Measurements from ENCODE around the gene SFXN2.
A peak's percentile ranks its signal among the peaks of the same experiment; 100 is the strongest.
"Not testable (repeated sequence)": the region's sequence is repeated elsewhere in the genome, so short reads cannot be mapped to it uniquely, and the experiment has no call there.

SFXN2 gene

GRCh38 chr10:102752934-102753664 is 38.7 kb downstream of the SFXN2 start:
- no peak for DNase-seq (ENCODE audit: low spot score)

DNA sequence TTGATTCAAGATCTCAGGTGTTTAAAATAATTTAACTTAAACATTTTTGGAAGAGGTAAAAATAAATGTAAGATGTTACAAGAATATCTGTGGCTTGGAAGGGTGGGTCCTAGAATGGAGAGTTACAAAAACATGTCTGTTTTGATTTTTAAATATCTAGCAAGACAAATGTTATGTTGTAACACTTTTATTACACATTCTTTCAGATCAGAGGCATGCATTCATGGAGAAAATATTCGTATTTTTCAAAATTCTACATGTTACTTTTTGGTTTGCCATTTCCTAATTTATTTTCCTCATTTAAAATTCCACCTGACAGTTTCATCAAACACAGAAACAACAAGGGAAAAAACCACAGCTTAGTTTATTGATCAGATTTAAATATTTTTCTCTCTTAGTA is 39.3 kb downstream of the SFXN2 start:
- no peak for DNase-seq (ENCODE audit: low spot score)

DNA sequence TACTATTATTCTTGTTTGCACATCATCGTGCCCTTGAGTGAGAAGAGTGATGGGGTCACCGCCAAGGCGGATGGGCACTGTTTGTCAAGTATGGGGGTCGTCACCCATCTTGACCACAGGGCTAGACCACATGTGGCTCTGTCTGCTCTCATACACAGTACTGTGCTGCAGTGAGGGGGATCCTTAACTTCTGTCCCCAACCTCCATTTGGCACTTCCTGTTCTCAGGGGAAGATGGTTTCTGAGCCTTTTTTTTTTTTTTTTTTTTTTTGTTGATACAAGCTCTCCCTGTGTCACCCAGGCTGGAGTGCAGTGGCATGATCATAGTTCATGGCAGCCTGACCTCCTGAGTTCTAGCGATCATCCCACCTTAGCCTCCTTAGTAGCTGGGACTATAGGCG is 42.9 kb downstream of the SFXN2 start:
- no peak for DNase-seq (ENCODE audit: low spot score)

GRCh38 chr10:102758240-102758932 is 44.0 kb downstream of the SFXN2 start:
- DNase-seq (ENCODE audit: low spot score), result no peak

DNA sequence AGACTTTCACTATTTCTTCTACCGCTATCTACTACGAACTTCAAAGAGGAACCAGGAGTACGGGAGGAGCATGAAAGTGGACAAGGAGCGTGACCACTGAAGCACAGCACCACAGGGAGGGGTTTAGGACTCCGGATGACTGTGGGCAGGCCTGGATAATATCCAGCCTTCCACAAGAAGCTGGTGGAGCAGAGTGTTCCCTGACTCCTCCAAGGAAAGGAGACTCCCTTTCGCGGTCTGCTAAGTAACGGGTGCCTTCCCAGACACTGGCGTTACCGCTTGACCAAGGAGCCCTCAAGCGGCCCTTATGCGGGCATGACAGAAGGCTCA is 44.5 kb downstream of the SFXN2 start:
- not testable (repeated sequence) for DNase-seq (ENCODE audit: low spot score)

GRCh38 chr10:102759497-102760210 is 45.2 kb downstream of the SFXN2 start:
- DNase-seq (ENCODE audit: low spot score), result no peak

GRCh38 chr10:102761981-102762380 is 47.5 kb downstream of the SFXN2 start:
- DNase-seq (ENCODE audit: low spot score), result no peak

DNA sequence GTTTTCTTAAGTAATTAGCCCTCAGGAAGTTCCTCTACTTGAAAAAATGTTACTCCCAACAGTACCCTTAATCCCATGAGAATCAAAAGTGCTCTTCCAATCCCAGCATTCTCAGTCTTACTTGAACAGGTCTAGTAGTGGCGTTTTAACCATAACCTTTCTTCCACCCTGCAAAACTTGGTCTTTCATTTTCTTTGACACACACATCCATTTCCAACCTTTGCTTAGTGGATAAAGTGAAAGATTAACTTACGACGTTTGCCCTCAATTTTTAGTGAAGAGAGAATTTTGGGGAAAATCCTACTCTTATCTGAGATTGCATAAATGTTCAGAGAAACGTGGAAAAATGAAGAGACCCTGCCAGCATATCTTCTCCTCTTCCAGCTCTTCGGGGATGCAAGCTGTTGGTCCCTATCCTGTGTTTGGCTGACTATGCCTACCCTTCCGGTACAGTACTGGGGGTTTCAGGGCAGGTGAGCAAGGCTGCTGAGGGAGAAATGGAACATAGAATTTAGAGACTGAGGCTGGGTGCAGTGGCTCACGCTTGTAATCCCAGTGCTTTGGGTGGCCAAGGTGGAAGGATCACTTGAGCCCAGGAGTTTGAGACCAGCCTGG is 48.1 kb downstream of the SFXN2 start:
- DNase-seq (ENCODE audit: low spot score), result no peak

DNA sequence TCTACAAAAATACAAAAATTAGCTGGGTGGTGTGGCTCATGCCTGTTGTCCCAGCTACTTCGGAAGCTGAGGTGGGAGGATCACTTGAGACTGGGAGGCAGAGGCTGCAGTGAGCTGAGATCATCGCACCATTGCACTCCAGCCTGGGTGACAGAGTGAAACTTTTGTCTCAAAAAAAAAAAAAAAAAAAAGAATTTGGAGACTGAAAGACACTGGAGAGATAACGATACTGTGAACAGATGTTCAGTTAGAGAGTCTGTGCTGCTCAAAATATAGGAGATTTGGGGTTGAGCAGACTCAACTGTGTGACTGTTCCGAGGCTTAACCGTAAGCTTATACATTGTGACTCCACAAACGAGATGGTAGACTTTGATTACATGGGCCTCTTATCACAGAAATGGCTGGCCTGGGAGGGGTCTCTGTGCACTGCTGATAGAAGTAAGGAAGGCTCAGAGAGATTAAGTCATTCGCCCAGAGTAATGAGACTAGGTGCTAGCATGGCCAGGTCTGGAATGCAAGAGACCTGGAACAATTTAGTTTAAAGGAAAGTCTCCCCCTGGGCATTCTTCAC is 48.7 kb downstream of the SFXN2 start:
- DNase-seq (ENCODE audit: low spot score), result peak; percentile 43

DNA sequence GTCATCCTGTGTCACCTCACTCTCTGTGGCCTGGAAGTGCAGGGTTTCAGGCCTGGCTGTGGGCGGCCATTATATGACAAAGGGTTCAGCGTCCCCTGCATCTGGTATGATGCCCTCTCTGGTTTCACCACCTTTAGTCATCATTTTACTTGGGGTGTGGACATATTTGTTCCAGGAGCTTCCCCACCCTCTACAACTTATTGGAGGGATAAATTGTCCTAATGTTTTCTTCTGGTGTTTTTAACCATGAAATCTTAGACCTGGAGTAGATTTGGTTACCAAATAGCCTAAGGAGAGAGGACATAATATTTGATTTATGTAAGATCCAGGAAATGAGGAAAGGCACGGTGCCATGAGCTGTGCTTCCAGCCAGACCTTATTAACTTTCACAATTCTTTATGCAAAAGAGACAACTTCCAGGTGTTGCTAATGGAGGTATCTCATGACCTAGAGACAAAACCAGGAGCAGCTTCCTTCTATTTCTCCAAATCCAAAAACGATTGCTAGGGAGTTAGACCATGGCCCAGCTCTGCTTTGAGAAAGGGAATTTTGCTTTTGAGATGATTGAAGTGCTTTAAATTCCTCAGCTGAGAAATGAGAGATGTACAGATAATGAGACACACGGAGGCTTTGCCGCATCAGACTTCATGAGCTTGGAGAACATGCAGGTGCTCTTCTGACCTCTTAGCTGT is 50.2 kb downstream of the SFXN2 start:
- DNase-seq (ENCODE audit: low spot score), result no peak

- DNase-seq (ENCODE audit: low spot score), result no peak
Observed at GRCh38 chr10:102765336-102765735, 50.9 kb downstream of the SFXN2 start.

GRCh38 chr10:102767428-102768160 is 53.2 kb downstream of the SFXN2 start:
- no peak for DNase-seq (ENCODE audit: low spot score)

- no peak for DNase-seq (ENCODE audit: low spot score)
Observed at GRCh38 chr10:102769375-102770107, 55.1 kb downstream of the SFXN2 start.

DNA sequence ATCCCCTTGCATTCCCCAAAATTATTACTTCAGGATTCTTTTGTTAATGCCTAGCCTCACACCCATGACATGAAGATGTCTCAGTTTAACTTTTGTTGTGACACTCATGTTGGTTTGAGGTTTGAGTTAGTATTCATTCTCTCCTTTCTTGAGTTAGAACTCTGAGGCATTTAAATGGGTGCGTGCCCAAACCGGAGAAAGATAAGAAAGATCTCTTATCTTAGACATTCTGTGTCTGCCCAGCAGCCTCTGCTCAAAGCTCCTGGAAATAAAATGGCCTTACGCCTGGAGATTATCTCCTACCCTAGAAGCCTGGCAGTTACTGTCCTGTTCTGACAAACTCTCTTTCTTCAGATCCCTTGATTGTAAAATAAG is 55.7 kb downstream of the SFXN2 start:
- no peak for DNase-seq (ENCODE audit: low spot score)

GRCh38 chr10:102770792-102771191 is 56.4 kb downstream of the SFXN2 start:
- no peak for DNase-seq (ENCODE audit: low spot score)

DNA sequence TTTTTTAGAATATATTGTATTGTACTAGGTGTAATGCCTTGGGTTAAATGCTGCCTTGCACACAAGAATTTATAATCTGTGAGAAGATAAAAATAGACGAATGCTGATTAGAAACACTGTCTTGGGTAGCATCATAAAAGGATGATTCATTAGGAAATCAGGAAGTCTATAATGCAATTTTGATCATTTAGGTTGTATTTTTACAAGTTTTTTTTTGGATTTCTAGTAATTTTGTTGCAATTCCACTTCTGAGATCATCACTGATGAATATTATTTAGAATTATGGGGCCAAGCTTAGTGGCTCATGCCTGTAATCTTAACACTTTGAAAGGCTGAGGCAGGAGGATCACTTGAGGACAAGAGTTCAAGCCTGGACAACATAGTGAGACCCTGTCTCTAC is 58.9 kb downstream of the SFXN2 start:
- no peak for DNase-seq (ENCODE audit: low spot score)

- DNase-seq (ENCODE audit: low spot score), result no peak
Observed at GRCh38 chr10:102773986-102774385, 59.5 kb downstream of the SFXN2 start.

GRCh38 chr10:102775201-102775934 is 60.9 kb downstream of the SFXN2 start:
- DNase-seq (ENCODE audit: low spot score), result no peak

DNA sequence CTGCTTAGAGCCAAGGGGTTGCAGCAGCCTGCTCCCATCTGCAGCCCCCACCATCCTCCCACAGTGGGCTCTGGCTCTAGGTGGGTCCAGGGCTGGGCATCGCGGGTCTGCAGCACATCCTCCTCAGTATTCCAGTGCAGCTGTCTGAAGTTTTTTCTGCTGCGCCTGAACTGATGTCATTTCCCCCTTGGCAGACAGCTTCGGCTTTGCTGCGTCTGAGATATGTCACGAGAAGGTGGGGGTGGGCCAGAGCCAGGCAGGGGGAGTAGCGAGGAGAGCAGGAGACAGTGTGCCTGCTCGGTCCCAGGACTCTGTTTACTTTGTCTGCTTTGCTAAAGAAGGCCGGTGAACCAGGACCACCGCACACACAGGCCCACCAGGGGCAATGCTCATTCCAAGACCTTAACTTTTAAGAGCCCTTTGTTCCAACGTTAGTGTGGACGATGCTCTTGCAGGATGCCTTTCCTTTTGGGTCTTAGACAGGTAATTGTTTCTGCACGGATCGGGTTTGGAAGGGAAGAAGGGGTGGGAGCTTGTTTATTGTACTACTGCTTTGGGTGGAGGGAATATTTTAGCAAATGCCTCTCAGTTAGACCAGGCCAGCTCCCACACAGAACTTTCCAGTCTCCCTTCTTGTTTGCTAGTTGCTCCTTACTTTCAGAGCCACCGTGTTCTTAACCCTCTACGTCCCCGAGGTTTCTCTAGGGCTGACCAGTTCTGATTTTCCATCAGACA is 61.7 kb downstream of the SFXN2 start:
- DNase-seq (ENCODE audit: low spot score), result no peak
